Hepatocyte (in vitro differentiated cells): ENCODE data around the gene CROT. TPM values are rescaled to one million over a fixed set of nuclear protein-coding genes. Genes with fewer than 3 reads are reported as not detected.

Source experiments
- DNase-seq: peaks from one replicate; pipeline ENCODE4 v3.0.0-alpha.2; 2016; ENCODE audit warnings: low spot score
- H2AFZ ChIP-seq: fragments of 200-600 bp; sonication (generic); 2 replicates; pipeline ENCODE4 v1.6.0; 2016; ENCODE audit warnings: antibody characterized with exemption, mild to moderate bottlenecking
- H3K27ac ChIP-seq: fragments of 200-600 bp; sonication (generic); 2 replicates; pipeline ENCODE4 v1.5.1; 2016; ENCODE audit warnings: mild to moderate bottlenecking
- H3K27me3 ChIP-seq: fragments of 200-600 bp; sonication (generic); 2 replicates; pipeline ENCODE4 v1.6.1; 2016
- H3K36me3 ChIP-seq: fragments of 200-600 bp; sonication (generic); replicated peaks from 2 replicates; pipeline ENCODE4 v1.5.1; 2016; ENCODE audit warnings: low read depth; ENCODE audit not compliant: insufficient read depth
- H3K4me1 ChIP-seq: fragments of 200-600 bp; sonication (generic); 2 replicates; pipeline ENCODE4 v1.5.1; 2016; ENCODE audit warnings: mild to moderate bottlenecking, moderate library complexity; ENCODE audit not compliant: insufficient read depth
- H3K4me2 ChIP-seq: fragments of 200-600 bp; sonication (generic); 2 replicates; pipeline ENCODE4 v1.6.0; 2016
- H3K4me3 ChIP-seq: fragments of 200-600 bp; sonication (generic); 2 replicates; pipeline ENCODE4 v1.5.1; 2016; ENCODE audit warnings: mild to moderate bottlenecking
- H3K79me2 ChIP-seq: fragments of 200-600 bp; sonication (generic); 2 replicates; pipeline ENCODE4 v1.6.0; 2017; ENCODE audit warnings: mild to moderate bottlenecking
- H3K9me2 ChIP-seq: fragments of 200-600 bp; sonication (generic); replicated peaks from 2 replicates; pipeline ENCODE4 v1.6.0; 2017; ENCODE audit warnings: mild to moderate bottlenecking; ENCODE audit not compliant: insufficient read depth
- H3K9me3 ChIP-seq: fragments of 200-600 bp; sonication (generic); 2 replicates; pipeline ENCODE4 v1.5.1; 2016; ENCODE audit warnings: low read depth, mild to moderate bottlenecking
- H4K20me1 ChIP-seq: fragments of 200-600 bp; sonication (generic); 2 replicates; pipeline ENCODE4 v1.6.0; 2016; ENCODE audit warnings: mild to moderate bottlenecking; ENCODE audit not compliant: insufficient read depth, poor library complexity, severe bottlenecking
- EZH2 ChIP-seq: fragments of 200-600 bp; sonication (generic); IDR thresholded peaks from 2 replicates; pipeline ENCODE4 v1.6.1; 2016; ENCODE audit warnings: antibody characterized with exemption, mild to moderate bottlenecking, borderline replicate concordance
- EZH2phosphoT487 ChIP-seq: fragments of 200-600 bp; sonication (generic); IDR thresholded peaks from one replicate; pipeline ENCODE4 v1.6.1; 2018; ENCODE audit warnings: antibody characterized with exemption, mild to moderate bottlenecking, low read depth, moderate library complexity; ENCODE audit not compliant: unreplicated experiment, severe bottlenecking
- WGBS: methylation state at CpG from one replicate; pipeline ENCODE4 v1.1.6; 2016; ENCODE audit warnings: low lambda C conversion rate; ENCODE audit errors: missing lambda C conversion rate; 5-methylcytosine and 5-hydroxymethylcytosine counted together
- polyA plus RNA-seq: library from polyadenylated mRNA; unstranded; fragments of >200 nt; fragmentation: Nextera tagmentation; extraction: Ambion mirVana; gene quantifications from 2 replicates; pipeline ENCODE4 v1.2.1, GENCODE V29; 2016
- total RNA-seq: library from RNA; depleted of rRNA; stranded (reverse); fragments of >200 nt; gene quantifications from 2 replicates; pipeline ENCODE4 v1.2.3, GENCODE V29; 2014
- TF ChIP-seq, protein P1 (sequence below): fragments of 200-600 bp; sonication (generic); IDR thresholded peaks from 2 replicates; pipeline ENCODE4 v1.5.1; 2016; ENCODE audit warnings: antibody characterized with exemption, mild to moderate bottlenecking; ENCODE audit not compliant: poor library complexity

CROT gene
- total and polyA plus RNA-seq, 2 experiments from 2014 or later = 25.7 to 57.4 TPM

DNA sequence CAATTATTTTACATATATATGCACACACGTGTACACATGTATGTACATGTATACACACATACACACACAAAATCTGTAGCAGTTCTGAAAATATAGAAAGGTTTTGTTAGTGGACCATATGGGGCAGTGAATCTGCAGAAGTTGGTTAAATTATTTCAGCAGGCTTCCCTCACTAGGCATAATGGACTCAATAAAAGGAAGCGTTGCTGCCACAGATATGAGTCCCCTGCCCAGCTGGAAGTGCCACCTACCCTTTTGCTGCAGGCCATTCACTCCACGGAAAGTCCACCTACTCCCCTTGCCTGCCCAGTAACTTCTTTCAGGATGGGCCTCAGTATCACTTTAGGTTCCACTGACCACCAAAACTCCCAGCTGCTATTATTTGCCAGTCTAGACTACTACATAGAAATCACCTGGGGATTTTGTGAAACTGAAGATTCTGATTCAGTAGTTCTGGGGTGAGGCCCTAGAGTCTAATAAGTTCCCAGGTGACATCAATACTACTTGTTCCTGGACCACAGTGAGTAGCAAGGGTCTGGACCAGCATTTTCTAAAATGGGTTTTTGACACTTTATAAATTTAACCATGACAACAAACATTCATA is 29.3 kb upstream of the CROT start:
- Histone ChIP-seq H3K27me3 (no peaks in the 10 kb centered on the region), H3K27ac (peak overlapping the region; percentile 10), H3K4me2 (no peak overlapping the region), H3K4me3 (no peak overlapping the region), H3K36me3 (no peaks in the 10 kb centered on the region), H3K79me2 (no peaks in the 10 kb centered on the region), H3K4me1 (peaks cover 5% of the 10 kb centered on the region), H2AFZ (no peak overlapping the region), H3K9me2 (no peaks in the 10 kb centered on the region), H4K20me1 (no peaks in the 10 kb centered on the region), H3K9me3 (no peaks in the 10 kb centered on the region)
- 77% methylated on average over 3 of the region's 3 CpGs for WGBS
- TF ChIP-seq, protein P1, sequence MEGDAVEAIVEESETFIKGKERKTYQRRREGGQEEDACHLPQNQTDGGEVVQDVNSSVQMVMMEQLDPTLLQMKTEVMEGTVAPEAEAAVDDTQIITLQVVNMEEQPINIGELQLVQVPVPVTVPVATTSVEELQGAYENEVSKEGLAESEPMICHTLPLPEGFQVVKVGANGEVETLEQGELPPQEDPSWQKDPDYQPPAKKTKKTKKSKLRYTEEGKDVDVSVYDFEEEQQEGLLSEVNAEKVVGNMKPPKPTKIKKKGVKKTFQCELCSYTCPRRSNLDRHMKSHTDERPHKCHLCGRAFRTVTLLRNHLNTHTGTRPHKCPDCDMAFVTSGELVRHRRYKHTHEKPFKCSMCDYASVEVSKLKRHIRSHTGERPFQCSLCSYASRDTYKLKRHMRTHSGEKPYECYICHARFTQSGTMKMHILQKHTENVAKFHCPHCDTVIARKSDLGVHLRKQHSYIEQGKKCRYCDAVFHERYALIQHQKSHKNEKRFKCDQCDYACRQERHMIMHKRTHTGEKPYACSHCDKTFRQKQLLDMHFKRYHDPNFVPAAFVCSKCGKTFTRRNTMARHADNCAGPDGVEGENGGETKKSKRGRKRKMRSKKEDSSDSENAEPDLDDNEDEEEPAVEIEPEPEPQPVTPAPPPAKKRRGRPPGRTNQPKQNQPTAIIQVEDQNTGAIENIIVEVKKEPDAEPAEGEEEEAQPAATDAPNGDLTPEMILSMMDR = no peak
- TF ChIP-seq EZH2phosphoT487 (no peak), EZH2 (no peak)
- no peak for DNase-seq

- no peaks in the 10 kb centered on the region for H3K27me3 ChIP-seq
- no peaks in the 10 kb centered on the region for H3K79me2 ChIP-seq
- peaks cover 5% of the 10 kb centered on the region for H3K4me1 ChIP-seq
- TF ChIP-seq, protein P1 = no peak
- no peak for TF ChIP-seq EZH2phosphoT487
- no peak for TF ChIP-seq EZH2
- H2AFZ ChIP-seq = no peak overlapping the region
- peak overlapping the region; percentile 11 for H3K27ac ChIP-seq
- no peaks in the 10 kb centered on the region for H3K9me3 ChIP-seq
- H3K36me3 ChIP-seq = no peaks in the 10 kb centered on the region
- H3K4me2 ChIP-seq = peak overlapping the region; percentile 12
- no peaks in the 10 kb centered on the region for H3K9me2 ChIP-seq
- no peak overlapping the region for H3K4me3 ChIP-seq
- DNase-seq = no peak
- WGBS = 28% methylated on average over 1 of the region's 1 CpG
- H4K20me1 ChIP-seq = no peaks in the 10 kb centered on the region
Observed at GRCh38 chr7:87316846-87317552, 28.5 kb upstream of the CROT start.

GRCh38 chr7:87317691-87318245 is 27.7 kb upstream of the CROT start:
- Histone ChIP-seq H3K4me2 (no peak overlapping the region), H2AFZ (no peak overlapping the region)
- 98% methylated on average over 2 of the region's 2 CpGs for WGBS

More at GRCh38 chr7:87317691-87318245, 27.7 kb upstream of the CROT start:
- Histone ChIP-seq H3K9me3 (no peaks in the 10 kb centered on the region), H3K36me3 (no peaks in the 10 kb centered on the region), H3K27me3 (no peaks in the 10 kb centered on the region), H3K27ac (peak overlapping the region; percentile 11), H4K20me1 (no peaks in the 10 kb centered on the region), H3K4me1 (peaks cover 5% of the 10 kb centered on the region), H3K4me3 (no peak overlapping the region), H3K9me2 (no peaks in the 10 kb centered on the region), H3K79me2 (no peaks in the 10 kb centered on the region)
- no peak for DNase-seq
- TF ChIP-seq, protein P1 = no peak
- TF ChIP-seq EZH2 (no peak), EZH2phosphoT487 (no peak)
